Measurements from ENCODE around the gene NCK2.

The NCK2 gene

GRCh38 chr2:105744909-105745853, at the start of gene NCK2:
Gene NCK2 (plus strand): TSS chr2:105744912. CDS start chr2:105855064, 110,152 bp downstream.
- DNase-seq: no peak

- DNase-seq: no peak
These were observed 46.8 kb upstream of the NCK2 start for GRCh38 chr2:105697781-105698449.

GRCh38 chr2:105698820-105699219, 45.9 kb upstream of the NCK2 start:
- DNase-seq: no peak

- no peak for DNase-seq
These were observed 43.7 kb upstream of the NCK2 start for GRCh38 chr2:105701042-105701441.

- DNase-seq: no peak
These were observed 36.0 kb upstream of the NCK2 start for GRCh38 chr2:105708697-105709096.

GRCh38 chr2:105711394-105711793, 33.3 kb upstream of the NCK2 start:
- DNase-seq: no peak

GRCh38 chr2:105712166-105712915, 32.4 kb upstream of the NCK2 start:
- DNase-seq: no peak

GRCh38 chr2:105712981-105713596, 31.6 kb upstream of the NCK2 start:
- DNase-seq: peak; percentile 42

- no peak for DNase-seq
These were observed 30.6 kb upstream of the NCK2 start for GRCh38 chr2:105714141-105714540.

- DNase-seq: no peak
These were observed 25.7 kb upstream of the NCK2 start for GRCh38 chr2:105718846-105719481.

- no peak for DNase-seq
These were observed 22.7 kb upstream of the NCK2 start for GRCh38 chr2:105721991-105722511.

GRCh38 chr2:105722726-105723297, 21.9 kb upstream of the NCK2 start:
- DNase-seq: no peak

- DNase-seq: no peak
These were observed 21.3 kb upstream of the NCK2 start for GRCh38 chr2:105723431-105723830.

- no peak for DNase-seq
These were observed 19.3 kb upstream of the NCK2 start for GRCh38 chr2:105725388-105725787.

- no peak for DNase-seq
These were observed 14.5 kb upstream of the NCK2 start for GRCh38 chr2:105730170-105730569.

GRCh38 chr2:105731511-105731910, 13.2 kb upstream of the NCK2 start:
- DNase-seq: no peak

GRCh38 chr2:105732101-105732500, 12.6 kb upstream of the NCK2 start:
- DNase-seq: no peak

- no peak for DNase-seq
These were observed 11.6 kb upstream of the NCK2 start for GRCh38 chr2:105732955-105733607.

- DNase-seq: no peak
These were observed 10.8 kb upstream of the NCK2 start for GRCh38 chr2:105733875-105734274.

GRCh38 chr2:105734762-105735538, 9.8 kb upstream of the NCK2 start:
- DNase-seq: no peak

All from inflammatory macrophage treated with lipopolysaccharide for 4 hours (primary cell).